K562 (cell line): ENCODE data around the gene TCF4. TPM values are rescaled to one million over a fixed set of nuclear protein-coding genes. Genes with fewer than 3 reads are reported as not detected.

Source experiments
- ATAC-seq: fragments of 200-7000 bp; cut with Tn5 transposase; 3 replicates; pipeline ENCODE4 v1.9.1; 2020; ENCODE audit warnings: moderate library complexity
- BruUV-seq: library from RNA; stranded (reverse); fragments of 400-500 nt; replicated peaks from 2 replicates; lab custom pipeline; 2021; lab: Mats Ljungman, UMichigan
- CTCF ChIA-PET: fragments of 300-600 bp; formaldehyde crosslinking; extraction: SDS; loops from one replicate; lab custom pipeline; 2021; ENCODE audit warnings: low intra/inter-chr PET ratio; lab: Yijun Ruan, JAX
- POLR2A ChIA-PET: fragments of 300-600, 350-650 bp; sonication (Branson Sonifier 250); formaldehyde crosslinking; extraction: SDS; loops from one replicate; lab custom pipeline; 2021; ENCODE audit warnings: antibody characterized with exemption, inconsistent platforms; lab: Yijun Ruan, JAX
- DNase-seq, 4 experiments: peaks; one replicate each; pipeline versions ENCODE4 v3.0.0 to v3.0.0-alpha.2; 2011 to 2018; ENCODE audit warnings: low spot score in 3 of 4, mixed read lengths in 3 of 4; ENCODE audit errors: extremely low read depth in 1 of 4
- FAIRE-seq: peaks from 2 replicates; lab custom pipeline; 2011; peaks lifted over from hg19 to GRCh38; lab: Jason Lieb, UNC
- H2AFZ ChIP-seq: 2 replicates; pipeline ENCODE4 v1.6.0; 2011; ENCODE audit warnings: low read depth, low read length, control low read depth, inconsistent platforms
- H3K27ac ChIP-seq: fragments of 200-600 bp; 3 replicates; pipeline ENCODE4 v1.8.0; 2011; ENCODE audit warnings: low read depth, mild to moderate bottlenecking, control low read depth, inconsistent platforms, low read length, moderate library complexity, mixed read lengths; ENCODE audit errors: extremely low read depth
- H3K27me3 ChIP-seq, 2 experiments: fragments of 300-600 bp in 1 of 2; 2 replicates in 1 of 2; 3 replicates in 1 of 2; pipeline versions ENCODE4 v1.6.0 to v1.8.0; 2011; ENCODE audit warnings: inconsistent platforms in 2 of 2, low read length in 2 of 2, mild to moderate bottlenecking in 1 of 2, mixed read lengths in 1 of 2, moderate library complexity in 1 of 2; ENCODE audit not compliant: control insufficient read depth in 2 of 2, insufficient read depth in 2 of 2
- H3K36me3 ChIP-seq: fragments of 300-600 bp; 3 replicates; pipeline ENCODE4 v1.8.0; 2011; ENCODE audit warnings: mild to moderate bottlenecking, low read length, inconsistent platforms; ENCODE audit not compliant: control insufficient read depth, insufficient read depth
- H3K4me1 ChIP-seq, 2 experiments: fragments of 200-600 bp in 1 of 2; replicated peaks in 1 of 2; 2 replicates in 1 of 2; 3 replicates in 1 of 2; pipeline versions ENCODE4 v1.5.1 to v1.8.0; 2011; ENCODE audit warnings: inconsistent platforms in 2 of 2, low read length in 2 of 2, mild to moderate bottlenecking in 1 of 2, mixed read lengths in 1 of 2, moderate library complexity in 1 of 2; ENCODE audit not compliant: control insufficient read depth in 2 of 2, insufficient read depth in 2 of 2
- H3K4me2 ChIP-seq: 2 replicates; pipeline ENCODE4 v1.6.1; 2011; ENCODE audit warnings: low read length, control low read depth, inconsistent platforms, mixed read lengths; ENCODE audit not compliant: insufficient read depth
- H3K4me3 ChIP-seq: fragments of 200-600 bp; sonication (generic), shearing (Covaris generic); 2 replicates; pipeline ENCODE4 v1.5.1; 2016; ENCODE audit warnings: control low read depth, inconsistent platforms
- H3K79me2 ChIP-seq: fragments of 200-600 bp; 3 replicates; pipeline ENCODE4 v1.8.0; 2011; ENCODE audit warnings: low read length, inconsistent platforms; ENCODE audit not compliant: control insufficient read depth, insufficient read depth
- H3K9ac ChIP-seq, 2 experiments: 2 replicates each; pipeline versions ENCODE4 v1.6.0 to v1.6.1; 2011; ENCODE audit warnings: low read depth in 2 of 2, low read length in 2 of 2, control low read depth in 1 of 2, inconsistent platforms in 1 of 2, mild to moderate bottlenecking in 1 of 2, mixed read lengths in 1 of 2; ENCODE audit not compliant: insufficient read depth in 1 of 2
- H3K9me1 ChIP-seq: one replicate; pipeline ENCODE4 v1.6.0; 2011; ENCODE audit warnings: inconsistent platforms, mild to moderate bottlenecking, low read length, moderate library complexity; ENCODE audit not compliant: control insufficient read depth, insufficient read depth
- H3K9me3 ChIP-seq: replicated peaks from 2 replicates; pipeline ENCODE4 v1.5.1; 2011; ENCODE audit warnings: low read depth, low read length, inconsistent platforms; ENCODE audit not compliant: control insufficient read depth, insufficient read depth
- H4K20me1 ChIP-seq: replicated peaks from 2 replicates; pipeline ENCODE4 v1.6.1; 2011; ENCODE audit warnings: low read length, inconsistent platforms, mixed read lengths; ENCODE audit not compliant: control insufficient read depth, insufficient read depth
- ESRRB ChIP-seq: fragments of 250-450 bp; sonication (Bioruptor Pico); IDR thresholded peaks from 2 replicates; pipeline ENCODE4 v1.5.0; 2020; ENCODE audit warnings: mild to moderate bottlenecking, moderate library complexity, borderline replicate concordance
- GTF2A2 ChIP-seq: IDR thresholded peaks from 2 replicates; pipeline ENCODE4 v1.6.1; 2016; ENCODE audit warnings: mild to moderate bottlenecking, missing genetic modification characterization, missing compliant biosample characterization
- MYNN ChIP-seq, 2 experiments: sonication (generic); formaldehyde crosslinking in 1 of 2; IDR thresholded peaks; 2 replicates each; pipeline versions ENCODE4 v1.5.0 to v1.6.1; 2016 to 2020; ENCODE audit warnings: antibody characterized with exemption in 1 of 2, missing genetic modification reagents in 1 of 2
- NFE2 ChIP-seq: IDR thresholded peaks from 2 replicates; pipeline ENCODE4 v1.6.1; 2014; ENCODE audit warnings: antibody characterized with exemption, low read depth
- RNF2 ChIP-seq: sonication (generic); IDR thresholded peaks from 2 replicates; pipeline ENCODE4 v1.6.1; 2016
- TFAM ChIP-seq: fragments of 250-450 bp; sonication (Bioruptor Pico); conservative IDR thresholded peaks from 2 replicates; pipeline ENCODE4 v1.5.0; 2021; ENCODE audit warnings: mild to moderate bottlenecking, moderate library complexity
- ZKSCAN8 ChIP-seq: fragments of 200-800 bp; sonication (Bioruptor generic); IDR thresholded peaks from 2 replicates; pipeline ENCODE4 v1.6.1; 2016; ENCODE audit warnings: missing genetic modification characterization, missing compliant biosample characterization
- WGBS: fragments of 100-300 bp; shearing (Covaris generic); methylation state at CpG from one replicate; pipeline ENCODE4 v1.1.6; 2016; ENCODE audit warnings: low coverage, mixed read lengths; ENCODE audit not compliant: insufficient coverage; ENCODE audit errors: missing lambda C conversion rate; 5-methylcytosine and 5-hydroxymethylcytosine counted together
- in situ Hi-C: fragments of 300-500 bp; cut with MboI; formaldehyde crosslinking; loops from 4 replicates; pipeline ENCODE4 v1.15.0; 2018; ENCODE audit warnings: inconsistent platforms, mixed read lengths
- intact Hi-C: fragments of 100-400 bp; cut with micrococcal nuclease; formaldehyde crosslinking; loops from 2 replicates; pipeline ENCODE4 v1.14.2; 2022
- polyA plus RNA-seq, 8 experiments: library from polyadenylated mRNA; depleted of rRNA in 4 of 8; stranded (reverse) in 5 of 8; unstranded in 3 of 8; fragments of >200 nt; fragmentation: Nextera tagmentation in 2 of 8; fragmentation: Illumina TruSeq in 1 of 8; extraction: Ambion mirVana in 2 of 8; extraction: Trizol in 1 of 8; gene quantifications; 2 replicates each; pipeline versions ENCODE4 v1.2.1 to v1.2.3, GENCODE V29; 2011 to 2014; ENCODE audit warnings: inconsistent platforms in 1 of 8, missing spikeins in 1 of 8
- total RNA-seq, 7 experiments: library from RNA; depleted of rRNA in 6 of 7; stranded (reverse); fragments of >200 nt in 6 of 7; fragmentation: Illumina TruSeq in 2 of 7; extraction: Trizol in 2 of 7; gene quantifications; 2 replicates each; pipeline versions ENCODE4 v1.2.1 to v1.2.3, GENCODE V29; 2011 to 2021; ENCODE audit warnings: low replicate concordance in 1 of 7
- TF ChIP-seq, protein P1 (sequence below): fragments of 450-650 bp; conservative IDR thresholded peaks from 2 replicates; pipeline ENCODE4 v1.6.1; 2016; ENCODE audit warnings: missing genetic modification characterization, low read depth, mild to moderate bottlenecking, missing compliant biosample characterization, moderate library complexity
- TF ChIP-seq, protein P2 (sequence below), 2 experiments: IDR thresholded peaks in 1 of 2; conservative IDR thresholded peaks in 1 of 2; 2 replicates each; pipeline ENCODE4 v1.6.1; 2016; ENCODE audit warnings: low read depth in 2 of 2, mild to moderate bottlenecking in 1 of 2, missing compliant biosample characterization in 1 of 2, missing genetic modification characterization in 1 of 2, moderate library complexity in 1 of 2
- TF ChIP-seq, protein P3 (sequence below): fragments of 450-650 bp; formaldehyde crosslinking; conservative IDR thresholded peaks from 2 replicates; pipeline ENCODE4 v1.4.0; 2022; ENCODE audit warnings: mild to moderate bottlenecking, missing genetic modification characterization
- TF ChIP-seq, protein P4 (sequence below): fragments of 250-450 bp; sonication (Bioruptor Pico); IDR thresholded peaks from 2 replicates; pipeline ENCODE4 v1.5.0; 2020; ENCODE audit warnings: mild to moderate bottlenecking

Gene TCF4
- total and polyA plus RNA-seq, 9 of the 15 experiments (the other 6 are each of a cell fraction or from before 2014, with no cell fraction given): 4.8 to 24.7 (median 15.2) TPM

DNA sequence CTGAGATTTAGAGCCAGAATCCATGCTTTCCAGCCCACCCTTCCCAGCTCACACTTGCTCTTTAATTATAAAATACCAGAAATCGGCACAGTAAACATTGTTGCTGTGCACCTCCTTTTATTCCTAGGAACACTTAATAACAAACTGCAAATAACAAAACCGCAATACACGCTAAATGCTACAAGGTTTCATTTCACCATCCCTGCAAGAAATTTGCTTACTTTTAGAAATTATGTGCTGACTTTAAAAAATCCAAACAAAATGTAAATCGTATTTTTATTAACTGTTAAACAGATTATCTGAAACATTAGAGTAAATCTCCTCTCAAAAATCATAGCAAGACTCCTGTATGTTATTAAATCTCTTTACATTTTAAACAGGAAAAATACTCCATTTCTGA, 79.3 kb downstream of the TCF4 start:
- H3K9ac ChIP-seq: no peak overlapping the region
- H4K20me1 ChIP-seq: no peaks in the 10 kb centered on the region
- no peak overlapping the region for H2AFZ ChIP-seq
- no peak overlapping the region for H3K4me2 ChIP-seq
- no peak for DNase-seq
- H3K4me3 ChIP-seq: no peak overlapping the region
- 66% methylated on average over 4 of the region's 4 CpGs for WGBS
- H3K9me3 ChIP-seq: no peaks in the 10 kb centered on the region
- H3K9me1 ChIP-seq: no peaks in the 10 kb centered on the region
- in situ Hi-C loops (no loop called here), intact Hi-C loops (no loop called here)
- FAIRE-seq: no peak
- no peak overlapping the region for H3K27ac ChIP-seq
- no peaks in the 10 kb centered on the region; the same call in 2 of the 3 replicates for H3K79me2 ChIP-seq
- no peaks in the 10 kb centered on the region for H3K27me3 ChIP-seq
- BruUV-seq: no TSS peak
- TF ChIP-seq, protein P1, sequence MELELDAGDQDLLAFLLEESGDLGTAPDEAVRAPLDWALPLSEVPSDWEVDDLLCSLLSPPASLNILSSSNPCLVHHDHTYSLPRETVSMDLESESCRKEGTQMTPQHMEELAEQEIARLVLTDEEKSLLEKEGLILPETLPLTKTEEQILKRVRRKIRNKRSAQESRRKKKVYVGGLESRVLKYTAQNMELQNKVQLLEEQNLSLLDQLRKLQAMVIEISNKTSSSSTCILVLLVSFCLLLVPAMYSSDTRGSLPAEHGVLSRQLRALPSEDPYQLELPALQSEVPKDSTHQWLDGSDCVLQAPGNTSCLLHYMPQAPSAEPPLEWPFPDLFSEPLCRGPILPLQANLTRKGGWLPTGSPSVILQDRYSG (tag): no peak
- TF ChIP-seq RNF2 (no peak), GTF2A2 (no peak), ESRRB (CRISPR knock-in tag) (no peak), ZKSCAN8 (CRISPR knock-in tag) (no peak), NFE2 (no peak), TFAM (CRISPR knock-in tag) (no peak), MYNN (IDR thresholded peaks at IDR 0.05) (no peak), MYNN (CRISPR knock-in tag; IDR thresholded peaks at IDR 0.05) (no peak)
- TF ChIP-seq, protein P2, sequence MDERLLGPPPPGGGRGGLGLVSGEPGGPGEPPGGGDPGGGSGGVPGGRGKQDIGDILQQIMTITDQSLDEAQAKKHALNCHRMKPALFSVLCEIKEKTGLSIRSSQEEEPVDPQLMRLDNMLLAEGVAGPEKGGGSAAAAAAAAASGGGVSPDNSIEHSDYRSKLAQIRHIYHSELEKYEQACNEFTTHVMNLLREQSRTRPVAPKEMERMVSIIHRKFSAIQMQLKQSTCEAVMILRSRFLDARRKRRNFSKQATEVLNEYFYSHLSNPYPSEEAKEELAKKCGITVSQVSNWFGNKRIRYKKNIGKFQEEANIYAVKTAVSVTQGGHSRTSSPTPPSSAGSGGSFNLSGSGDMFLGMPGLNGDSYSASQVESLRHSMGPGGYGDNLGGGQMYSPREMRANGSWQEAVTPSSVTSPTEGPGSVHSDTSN (CRISPR knock-in tag; IDR thresholded peaks at IDR 0.05; ENCODE audit: low read depth): no peak
- TF ChIP-seq, protein P2 (tag; conservative IDR thresholded peaks at IDR 0.05; ENCODE audit: low read depth): no peak
- TF ChIP-seq, protein P3, sequence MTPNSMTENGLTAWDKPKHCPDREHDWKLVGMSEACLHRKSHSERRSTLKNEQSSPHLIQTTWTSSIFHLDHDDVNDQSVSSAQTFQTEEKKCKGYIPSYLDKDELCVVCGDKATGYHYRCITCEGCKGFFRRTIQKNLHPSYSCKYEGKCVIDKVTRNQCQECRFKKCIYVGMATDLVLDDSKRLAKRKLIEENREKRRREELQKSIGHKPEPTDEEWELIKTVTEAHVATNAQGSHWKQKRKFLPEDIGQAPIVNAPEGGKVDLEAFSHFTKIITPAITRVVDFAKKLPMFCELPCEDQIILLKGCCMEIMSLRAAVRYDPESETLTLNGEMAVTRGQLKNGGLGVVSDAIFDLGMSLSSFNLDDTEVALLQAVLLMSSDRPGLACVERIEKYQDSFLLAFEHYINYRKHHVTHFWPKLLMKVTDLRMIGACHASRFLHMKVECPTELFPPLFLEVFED (CRISPR knock-in tag): no peak
- TF ChIP-seq, protein P4, sequence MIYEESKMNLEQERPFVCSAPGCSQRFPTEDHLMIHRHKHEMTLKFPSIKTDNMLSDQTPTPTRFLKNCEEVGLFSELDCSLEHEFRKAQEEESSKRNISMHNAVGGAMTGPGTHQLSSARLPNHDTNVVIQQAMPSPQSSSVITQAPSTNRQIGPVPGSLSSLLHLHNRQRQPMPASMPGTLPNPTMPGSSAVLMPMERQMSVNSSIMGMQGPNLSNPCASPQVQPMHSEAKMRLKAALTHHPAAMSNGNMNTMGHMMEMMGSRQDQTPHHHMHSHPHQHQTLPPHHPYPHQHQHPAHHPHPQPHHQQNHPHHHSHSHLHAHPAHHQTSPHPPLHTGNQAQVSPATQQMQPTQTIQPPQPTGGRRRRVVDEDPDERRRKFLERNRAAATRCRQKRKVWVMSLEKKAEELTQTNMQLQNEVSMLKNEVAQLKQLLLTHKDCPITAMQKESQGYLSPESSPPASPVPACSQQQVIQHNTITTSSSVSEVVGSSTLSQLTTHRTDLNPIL (CRISPR knock-in tag): no peak
- TF ChIP-seq, all 486 proteins: peak for 0
- CTCF ChIA-PET: no interaction called here
- POLR2A ChIA-PET: no interaction called here
- Histone ChIP-seq H3K4me1 (peaks cover 0 to 3% of the 10 kb centered on the region in 2 experiments; a peak in 1 of 5 replicates), H3K36me3 (no peaks in the 10 kb centered on the region)
- no peak for ATAC-seq
